GM12878 (cell line): ENCODE measurements around the gene C9orf50. TPM values are rescaled to one million over a fixed set of nuclear protein-coding genes. Genes with fewer than 3 reads are reported as not detected.

Experiments used
- ATAC-seq: fragments of 200-7000 bp; cut with Tn5 transposase; 3 replicates; pipeline ENCODE4 v1.9.1; 2020; ENCODE audit warnings: mild to moderate bottlenecking, moderate library complexity
- BruUV-seq: library from RNA; stranded (reverse); fragments of 400-500 nt; replicated peaks from 2 replicates; lab custom pipeline; 2021; lab: Mats Ljungman, UMichigan
- CTCF ChIA-PET: fragments of 300-600 bp; sonication (Branson Sonifier 250); formaldehyde crosslinking; extraction: SDS; loops from one replicate; lab custom pipeline; 2021; ENCODE audit warnings: inconsistent platforms; lab: Yijun Ruan, JAX
- POLR2A ChIA-PET: fragments of 350-600 bp; formaldehyde crosslinking; extraction: SDS; loops from one replicate; lab custom pipeline; 2021; ENCODE audit warnings: inconsistent platforms; lab: Charles Lee
- RAD21 ChIA-PET: fragments of 300-600 bp; sonication (Branson Sonifier 250); formaldehyde crosslinking; loops from one replicate; lab custom pipeline; 2023; ENCODE audit warnings: antibody characterized with exemption; ENCODE audit not compliant: unreplicated experiment; lab: Charles Lee
- SMC1A ChIA-PET: fragments of 300-600 bp; sonication (Branson Sonifier 250); formaldehyde crosslinking; loops from one replicate; lab custom pipeline; 2023; ENCODE audit not compliant: unreplicated experiment, uncharacterized antibody; lab: Charles Lee
- DNase-seq: peaks from one replicate; pipeline ENCODE4 v3.0.0-alpha.2; 2011; ENCODE audit warnings: low read depth, low spot score
- FAIRE-seq: peaks from 3 replicates; lab custom pipeline; 2011; peaks lifted over from hg19 to GRCh38; lab: Jason Lieb, UNC
- H2AFZ ChIP-seq: 2 replicates; pipeline ENCODE4 v1.6.0; 2011; ENCODE audit warnings: low read depth, low read length, control low read depth; ENCODE audit not compliant: control insufficient read depth
- H3K27ac ChIP-seq: 2 replicates; pipeline ENCODE4 v1.5.1; 2011; ENCODE audit warnings: control low read depth; ENCODE audit not compliant: control insufficient read depth, insufficient read depth
- H3K27me3 ChIP-seq, 2 experiments: replicated peaks in 1 of 2; 2 replicates each; pipeline versions ENCODE4 v1.6.0 to v1.6.1; 2011; ENCODE audit warnings: low read length in 1 of 2; ENCODE audit not compliant: control insufficient read depth in 2 of 2, insufficient read depth in 2 of 2
- H3K36me3 ChIP-seq, 2 experiments: 2 replicates each; pipeline ENCODE4 v1.5.1; 2011; ENCODE audit warnings: low read length in 1 of 2; ENCODE audit not compliant: control insufficient read depth in 2 of 2, insufficient read depth in 2 of 2
- H3K4me1 ChIP-seq: 2 replicates; pipeline ENCODE4 v1.6.1; 2011; ENCODE audit warnings: mild to moderate bottlenecking, low read length, moderate library complexity, mixed read lengths; ENCODE audit not compliant: control insufficient read depth, insufficient read depth
- H3K4me2 ChIP-seq: 2 replicates; pipeline ENCODE4 v1.6.0; 2011; ENCODE audit warnings: control low read depth; ENCODE audit not compliant: control insufficient read depth, insufficient read depth
- H3K4me3 ChIP-seq: fragments of 200-600 bp; sonication (generic); 2 replicates; pipeline ENCODE4 v1.5.1; 2016
- H3K79me2 ChIP-seq: 2 replicates; pipeline ENCODE4 v1.6.0; 2011; ENCODE audit warnings: low read length; ENCODE audit not compliant: control insufficient read depth, insufficient read depth
- H3K9ac ChIP-seq: 2 replicates; pipeline ENCODE4 v1.8.0; 2011; ENCODE audit warnings: low read length, control low read depth, mixed read lengths; ENCODE audit not compliant: control insufficient read depth, insufficient read depth
- H3K9me3 ChIP-seq: replicated peaks from 3 replicates; pipeline ENCODE4 v1.5.1; 2011; ENCODE audit warnings: mild to moderate bottlenecking, low read length; ENCODE audit not compliant: control insufficient read depth, insufficient read depth
- H4K20me1 ChIP-seq: 2 replicates; pipeline ENCODE4 v1.6.0; 2011; ENCODE audit not compliant: control insufficient read depth, insufficient read depth
- EZH2 ChIP-seq: IDR thresholded peaks from 2 replicates; pipeline ENCODE4 v1.6.1; 2012; ENCODE audit warnings: low read depth, mild to moderate bottlenecking, control low read depth, inconsistent platforms, low read length, borderline replicate concordance; ENCODE audit not compliant: control insufficient read depth
- NFYB ChIP-seq: IDR thresholded peaks from 2 replicates; pipeline ENCODE4 v1.6.1; 2011; ENCODE audit warnings: low read depth, mild to moderate bottlenecking, low read length, improper control_type of control experiment, moderate library complexity; ENCODE audit not compliant: insufficient read depth
- NR2C1 ChIP-seq: fragments of 450-650 bp; IDR thresholded peaks from 2 replicates; pipeline ENCODE4 v1.6.1; 2017; ENCODE audit warnings: antibody characterized with exemption, mild to moderate bottlenecking, moderate library complexity
- RAD21 ChIP-seq: IDR thresholded peaks from 2 replicates; pipeline ENCODE4 v1.6.1; 2011; ENCODE audit warnings: mild to moderate bottlenecking, low read depth, low read length, moderate library complexity; ENCODE audit not compliant: insufficient read depth
- RB1 ChIP-seq: fragments of 450-650 bp; formaldehyde crosslinking; IDR thresholded peaks from 2 replicates; pipeline ENCODE4 v1.6.1; 2017; ENCODE audit warnings: mild to moderate bottlenecking, borderline replicate concordance
- SIN3A ChIP-seq: IDR thresholded peaks from 2 replicates; pipeline ENCODE4 v1.6.1; 2012; ENCODE audit warnings: low read depth, low read length, improper control_type of control experiment
- SPI1 ChIP-seq: IDR thresholded peaks from 2 replicates; pipeline ENCODE4 v1.6.1; 2011; ENCODE audit warnings: low read depth, mild to moderate bottlenecking, low read length, moderate library complexity, borderline replicate concordance; ENCODE audit not compliant: insufficient read depth
- SREBF2 ChIP-seq: IDR thresholded peaks from 2 replicates; pipeline ENCODE4 v1.6.1; 2012; ENCODE audit warnings: mild to moderate bottlenecking, low read length
- SUZ12 ChIP-seq: fragments of 200-600 bp; sonication (generic); IDR thresholded peaks from one replicate; pipeline ENCODE4 v1.6.1; 2018; ENCODE audit warnings: antibody characterized with exemption, mild to moderate bottlenecking; ENCODE audit not compliant: unreplicated experiment
- TCF7 ChIP-seq: IDR thresholded peaks from 2 replicates; pipeline ENCODE4 v1.6.1; 2014; ENCODE audit warnings: antibody characterized with exemption, borderline replicate concordance
- ZNF217 ChIP-seq: fragments of 450-650 bp; IDR thresholded peaks from 2 replicates; pipeline ENCODE4 v1.6.1; 2017; ENCODE audit warnings: antibody characterized with exemption, mild to moderate bottlenecking
- ZSCAN29 ChIP-seq: fragments of 450-650 bp; IDR thresholded peaks from 2 replicates; pipeline ENCODE4 v1.6.1; 2017; ENCODE audit warnings: mild to moderate bottlenecking, moderate library complexity
- WGBS: methylation state at CpG from one replicate; pipeline ENCODE4 v1.1.6; 2016; ENCODE audit warnings: low lambda C conversion rate; ENCODE audit not compliant: insufficient replicate concordance, insufficient coverage; ENCODE audit errors: missing lambda C conversion rate; 5-methylcytosine and 5-hydroxymethylcytosine counted together
- in situ Hi-C: fragments of 300-500 bp; cut with MboI; formaldehyde crosslinking; loops from 9 replicates; pipeline ENCODE4 v1.14.3; 2018; ENCODE audit warnings: mixed read lengths
- intact Hi-C: fragments of 100-400 bp; cut with micrococcal nuclease; formaldehyde crosslinking; loops from one replicate; pipeline ENCODE4 v1.14.2; 2022; ENCODE audit not compliant: unreplicated experiment
- polyA plus RNA-seq, 11 experiments: library from polyadenylated mRNA; depleted of rRNA in 4 of 11; unstranded in 6 of 11; stranded (reverse) in 5 of 11; fragments of >200 nt; fragmentation: Nextera tagmentation in 4 of 11; fragmentation: Illumina TruSeq in 1 of 11; extraction: Ambion mirVana in 4 of 11; extraction: Trizol in 1 of 11; gene quantifications; 1 replicate in 1 of 11; 2 replicates in 10 of 11; pipeline versions ENCODE4 v1.2.1 to v1.2.3, GENCODE V29; 2011 to 2016; ENCODE audit warnings: inconsistent platforms in 2 of 11, missing spikeins in 2 of 11, low read depth in 1 of 11
- total RNA-seq, 4 experiments: library from RNA; depleted of rRNA in 3 of 4; stranded (reverse); fragments of >200 nt in 3 of 4; fragmentation: Illumina TruSeq in 1 of 4; extraction: Trizol in 1 of 4; gene quantifications; 2 replicates each; pipeline versions ENCODE4 v1.2.1 to v1.2.3, GENCODE V29; 2013 to 2021
- TF ChIP-seq, protein P1 (sequence below): IDR thresholded peaks from 2 replicates; pipeline ENCODE4 v1.6.1; 2011; ENCODE audit warnings: borderline replicate concordance, low read depth, mild to moderate bottlenecking, moderate library complexity, low read length; ENCODE audit not compliant: insufficient read depth, poor library complexity, severe bottlenecking
- TF ChIP-seq, protein P2 (sequence below): IDR thresholded peaks from 2 replicates; pipeline ENCODE4 v1.6.1; 2011; ENCODE audit warnings: low read depth, low read length, improper control_type of control experiment, borderline replicate concordance
- TF ChIP-seq, protein P3 (sequence below): fragments of 450-650 bp; IDR thresholded peaks from 2 replicates; pipeline ENCODE4 v1.6.1; 2016; ENCODE audit warnings: mild to moderate bottlenecking

Gene C9orf50
- total and polyA plus RNA-seq, 10 of the 15 experiments (the other 5 are each of a cell fraction or from before 2014, with no cell fraction given) = not detected

DNA sequence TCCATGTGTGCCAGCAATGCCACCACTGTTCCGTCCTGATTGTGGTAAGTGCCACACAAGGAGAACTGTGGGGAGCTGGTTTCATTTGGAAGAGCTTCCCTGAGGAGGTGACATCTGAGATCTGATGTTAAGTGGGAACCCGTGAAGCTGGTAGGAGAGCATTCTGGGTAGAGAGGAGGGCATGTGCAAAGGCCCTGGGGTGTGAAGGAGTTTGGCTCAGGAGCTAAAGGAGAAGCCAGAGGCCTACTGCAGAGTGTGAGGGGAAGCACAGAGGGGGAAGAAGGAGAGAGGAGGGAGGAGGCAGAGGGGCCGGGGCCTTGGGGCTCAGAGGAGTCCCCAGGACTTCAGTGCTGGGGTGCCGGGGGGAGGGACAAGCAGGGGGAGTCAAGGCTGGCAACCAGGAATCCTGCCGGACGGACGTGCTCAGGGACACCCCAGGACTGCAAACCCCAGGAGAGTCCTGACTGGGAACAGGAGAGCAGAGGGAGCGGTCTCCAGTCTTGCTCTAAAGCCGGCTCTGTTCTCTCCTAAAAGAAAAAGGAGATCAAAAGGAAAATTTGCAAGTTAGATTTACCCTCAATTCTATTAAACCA is 19.7 kb downstream of the C9orf50 start:
- ChIA-PET SMC1A (interaction anchor here (1.3 kb wide), 1 partner anchor 462 kb away, joined by 4 read pairs; no protein-coding TSS in a partner anchor), POLR2A (interaction anchor here (1.1 kb wide), 1 partner anchor 26 kb away, joined by 3 read pairs; no protein-coding TSS in a partner anchor), RAD21 (interaction anchor here (0.6 to 1.4 kb wide), 2 partner anchors 31 to 459 kb away, joined by 4 read pairs; no protein-coding TSS in a partner anchor), CTCF (interaction anchor here (0.6 to 1.3 kb wide), 5 partner anchors 23 to 463 kb away, joined by 3 to 4 read pairs (median 3); partner anchors contain the start of gene NTMT1)
- 67% methylated on average over 9 of the region's 9 CpGs for WGBS
- no peak for ATAC-seq
- Histone ChIP-seq H3K27ac (no peak overlapping the region), H3K9ac (no peak overlapping the region), H3K27me3 (no peaks in the 10 kb centered on the region), H3K79me2 (no peaks in the 10 kb centered on the region), H3K36me3 (no peaks in the 10 kb centered on the region), H3K4me2 (no peak overlapping the region), H3K4me1 (peaks cover 17% of the 10 kb centered on the region), H3K9me3 (no peaks in the 10 kb centered on the region), H3K4me3 (no peak overlapping the region), H4K20me1 (no peaks in the 10 kb centered on the region), H2AFZ (no peak overlapping the region)
- BruUV-seq = no TSS peak
- intact Hi-C loops (loop anchor here (10.0 kb wide), 1 partner anchor 116 kb away; no protein-coding TSS in a partner anchor), in situ Hi-C loops (no loop called here)
- DNase-seq = no peak
- FAIRE-seq = no peak
- no peak for TF ChIP-seq RAD21
- TF ChIP-seq NFYB = no peak
- TF ChIP-seq TCF7 = no peak
- TF ChIP-seq SPI1 = no peak
- no peak for TF ChIP-seq SREBF2
- TF ChIP-seq ZSCAN29 = no peak
- TF ChIP-seq ZNF217 = no peak
- TF ChIP-seq, protein P1, sequence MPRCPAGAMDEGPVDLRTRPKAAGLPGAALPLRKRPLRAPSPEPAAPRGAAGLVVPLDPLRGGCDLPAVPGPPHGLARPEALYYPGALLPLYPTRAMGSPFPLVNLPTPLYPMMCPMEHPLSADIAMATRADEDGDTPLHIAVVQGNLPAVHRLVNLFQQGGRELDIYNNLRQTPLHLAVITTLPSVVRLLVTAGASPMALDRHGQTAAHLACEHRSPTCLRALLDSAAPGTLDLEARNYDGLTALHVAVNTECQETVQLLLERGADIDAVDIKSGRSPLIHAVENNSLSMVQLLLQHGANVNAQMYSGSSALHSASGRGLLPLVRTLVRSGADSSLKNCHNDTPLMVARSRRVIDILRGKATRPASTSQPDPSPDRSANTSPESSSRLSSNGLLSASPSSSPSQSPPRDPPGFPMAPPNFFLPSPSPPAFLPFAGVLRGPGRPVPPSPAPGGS = no peak
- TF ChIP-seq NR2C1 = no peak
- TF ChIP-seq, protein P2, sequence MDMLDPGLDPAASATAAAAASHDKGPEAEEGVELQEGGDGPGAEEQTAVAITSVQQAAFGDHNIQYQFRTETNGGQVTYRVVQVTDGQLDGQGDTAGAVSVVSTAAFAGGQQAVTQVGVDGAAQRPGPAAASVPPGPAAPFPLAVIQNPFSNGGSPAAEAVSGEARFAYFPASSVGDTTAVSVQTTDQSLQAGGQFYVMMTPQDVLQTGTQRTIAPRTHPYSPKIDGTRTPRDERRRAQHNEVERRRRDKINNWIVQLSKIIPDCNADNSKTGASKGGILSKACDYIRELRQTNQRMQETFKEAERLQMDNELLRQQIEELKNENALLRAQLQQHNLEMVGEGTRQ = no peak
- TF ChIP-seq SIN3A = no peak
- TF ChIP-seq RB1 = no peak
- TF ChIP-seq, protein P3, sequence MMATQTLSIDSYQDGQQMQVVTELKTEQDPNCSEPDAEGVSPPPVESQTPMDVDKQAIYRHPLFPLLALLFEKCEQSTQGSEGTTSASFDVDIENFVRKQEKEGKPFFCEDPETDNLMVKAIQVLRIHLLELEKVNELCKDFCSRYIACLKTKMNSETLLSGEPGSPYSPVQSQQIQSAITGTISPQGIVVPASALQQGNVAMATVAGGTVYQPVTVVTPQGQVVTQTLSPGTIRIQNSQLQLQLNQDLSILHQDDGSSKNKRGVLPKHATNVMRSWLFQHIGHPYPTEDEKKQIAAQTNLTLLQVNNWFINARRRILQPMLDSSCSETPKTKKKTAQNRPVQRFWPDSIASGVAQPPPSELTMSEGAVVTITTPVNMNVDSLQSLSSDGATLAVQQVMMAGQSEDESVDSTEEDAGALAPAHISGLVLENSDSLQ = no peak
- TF ChIP-seq SUZ12 = no peak
- no peak for TF ChIP-seq EZH2
